Measurements from ENCODE around the gene TNXB. TPM values are rescaled to one million over a fixed set of nuclear protein-coding genes. Genes with fewer than 3 reads are reported as not detected.
A peak's percentile ranks its signal among the peaks of the same experiment; 100 is the strongest.
"Not testable (repeated sequence)": the region's sequence is repeated elsewhere in the genome, so short reads cannot be mapped to it uniquely, and the experiment has no call there.

The TNXB gene
- total RNA-seq, 1 donor from 2014 or later: 64.1 TPM

DNA sequence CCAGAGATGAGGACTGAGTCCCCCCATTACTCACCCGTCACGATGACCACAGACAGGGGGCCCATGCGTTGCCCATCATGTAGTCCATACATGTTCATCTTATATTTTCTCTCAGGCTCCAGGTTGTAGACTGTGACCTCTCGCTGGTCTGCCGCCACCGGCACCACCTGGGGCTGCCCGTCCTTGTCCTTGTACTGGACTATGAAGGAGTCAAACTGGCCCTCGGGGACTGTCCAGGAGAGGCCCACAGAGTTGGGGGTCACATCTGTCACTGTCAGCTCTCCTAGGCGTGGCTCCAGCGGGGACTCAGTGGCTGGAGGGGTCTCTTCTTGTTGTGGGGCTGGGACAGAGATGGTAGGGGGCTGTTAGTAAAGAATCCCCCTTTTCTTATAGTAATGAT is 35.5 kb downstream of the TNXB start:
- DNase-seq (no peak), ATAC-seq (no peak)
- intact Hi-C loops (cut with micrococcal nuclease): no loop called here

DNA sequence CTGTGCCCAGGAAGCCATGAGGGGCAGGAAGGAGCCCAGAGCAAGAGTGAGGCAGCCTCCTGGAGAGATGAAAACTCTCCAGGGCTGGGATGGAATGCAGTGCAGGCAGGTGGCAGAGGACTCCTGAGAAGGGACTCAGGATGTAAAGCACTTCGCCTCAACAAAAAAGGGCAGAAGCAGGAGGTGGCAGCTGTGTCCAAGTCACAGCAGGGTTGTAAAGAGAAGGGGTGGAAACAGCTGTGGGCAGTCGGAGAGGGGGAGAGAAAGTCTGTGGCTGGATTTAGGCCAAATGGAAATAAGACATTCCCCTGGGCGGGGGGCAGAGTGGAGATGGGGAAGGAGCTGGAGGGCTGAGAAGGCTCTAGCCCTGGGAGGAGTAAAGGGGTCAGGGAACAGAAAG is 36.0 kb downstream of the TNXB start:
- intact Hi-C loops (cut with micrococcal nuclease): no loop called here
- ATAC-seq (no peak), DNase-seq (no peak)

DNA sequence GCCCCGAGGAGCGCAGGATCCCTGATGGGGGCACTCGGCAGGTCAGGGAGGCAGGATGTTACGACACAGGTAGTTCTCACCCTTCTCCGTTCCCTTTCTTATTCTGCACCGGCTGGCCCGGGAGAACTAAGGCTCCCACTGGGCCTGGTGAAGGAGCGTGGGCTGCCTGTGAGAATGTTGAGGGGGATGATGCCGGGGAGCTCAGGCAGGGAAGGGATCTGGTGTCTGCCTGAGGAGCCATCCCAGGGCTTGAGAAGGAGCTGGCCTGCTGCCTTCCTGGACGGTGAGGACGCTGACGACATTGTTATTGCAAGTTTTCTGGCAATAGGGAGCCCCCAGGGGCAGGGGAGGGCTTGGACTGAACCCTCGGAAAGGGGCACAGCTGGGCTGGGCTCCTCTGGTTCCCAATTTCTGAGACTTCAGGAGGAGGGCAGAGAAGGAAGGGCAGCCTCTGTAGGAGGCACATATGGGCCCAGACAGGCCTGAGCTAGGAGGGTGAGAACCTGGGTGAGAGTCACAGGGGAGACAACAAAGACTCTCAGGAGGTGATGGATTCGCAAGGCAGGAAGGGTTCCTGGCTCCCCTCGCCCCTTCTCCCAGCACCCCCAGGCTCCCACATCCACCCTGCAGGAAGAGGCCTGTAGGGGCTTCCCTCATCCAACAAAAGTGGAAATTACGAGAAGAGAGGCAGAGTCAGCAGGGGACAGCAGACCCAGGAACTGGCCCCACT is 38.2 kb downstream of the TNXB start:
- intact Hi-C loops (cut with micrococcal nuclease): no loop called here
- ATAC-seq: peak; percentile 85
- DNase-seq: peak; percentile 85

DNA sequence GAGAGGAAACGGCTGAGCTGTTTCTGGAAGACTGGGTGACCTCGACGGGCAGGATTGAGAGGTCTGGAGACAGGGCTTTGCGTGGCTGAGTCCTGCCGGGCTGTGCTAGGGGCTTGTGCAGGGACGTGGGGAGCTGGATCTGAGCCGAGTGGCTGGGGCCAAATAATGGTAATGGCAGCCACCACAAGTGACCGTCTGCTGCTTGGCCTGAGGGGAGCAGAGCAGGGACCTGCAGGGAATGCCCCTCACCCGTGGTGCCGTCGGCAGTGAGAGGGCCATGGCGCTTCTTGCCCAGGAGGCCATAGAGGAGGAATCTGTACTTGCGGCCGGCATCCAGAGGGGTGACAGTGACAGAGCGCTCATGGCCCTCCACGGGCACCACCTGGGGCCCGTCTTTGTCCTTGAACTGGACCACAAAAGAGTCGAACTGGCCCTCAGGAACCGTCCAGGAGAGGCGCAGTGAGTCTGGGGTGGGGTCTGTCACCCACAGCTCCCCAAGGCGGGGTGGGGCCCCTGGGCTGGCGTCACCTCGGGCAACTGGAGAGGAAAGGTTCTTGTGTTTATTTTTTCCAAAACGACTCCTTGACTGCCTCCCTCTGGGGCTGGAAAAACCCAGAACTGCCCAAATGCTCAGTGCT is 39.1 kb downstream of the TNXB start:
- intact Hi-C loops (cut with micrococcal nuclease): no loop called here
- no peak for DNase-seq
- no peak for ATAC-seq

DNA sequence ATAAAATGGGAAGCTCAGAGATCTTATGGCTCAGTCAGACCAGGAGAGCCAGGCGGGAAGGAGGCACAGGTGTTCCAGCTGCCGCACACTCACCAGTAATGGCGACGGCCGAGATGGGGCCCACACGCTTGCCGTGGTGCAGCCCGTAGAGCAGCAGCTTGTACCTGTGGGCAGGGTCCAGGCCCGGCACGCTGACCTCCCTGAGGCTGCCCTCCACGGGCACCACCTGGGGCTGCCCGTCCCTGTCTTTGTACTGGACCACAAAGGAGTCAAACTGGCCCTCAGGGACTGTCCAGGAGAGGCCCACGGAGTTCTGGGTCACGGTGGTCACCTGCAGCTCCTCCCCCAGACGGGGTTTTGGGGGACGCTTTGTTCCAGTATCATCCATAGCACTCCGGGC is 39.7 kb downstream of the TNXB start:
- ATAC-seq (no peak), DNase-seq (no peak)
- intact Hi-C loops (cut with micrococcal nuclease): no loop called here

DNA sequence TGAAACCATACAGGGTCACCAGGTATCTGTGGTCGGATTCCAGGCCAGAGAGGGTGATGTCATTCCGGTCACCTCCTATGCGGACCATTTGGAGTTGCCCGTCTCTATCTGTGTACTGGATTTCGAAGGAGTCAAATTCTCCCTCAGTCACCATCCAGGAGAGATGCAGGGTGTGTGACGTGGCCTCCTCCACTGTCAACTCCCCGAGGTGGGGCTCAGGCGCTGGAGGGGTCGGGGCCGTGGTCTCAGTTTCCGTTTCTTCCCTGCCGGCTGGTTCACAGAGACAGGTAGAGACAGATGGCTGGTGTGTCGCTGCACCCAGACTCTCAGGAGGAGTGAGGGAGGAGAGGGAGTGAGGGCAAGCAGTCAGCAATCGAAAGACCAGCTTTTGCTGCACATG is 40.3 kb downstream of the TNXB start:
- intact Hi-C loops (cut with micrococcal nuclease): no loop called here
- ATAC-seq (no peak), DNase-seq (no peak)

DNA sequence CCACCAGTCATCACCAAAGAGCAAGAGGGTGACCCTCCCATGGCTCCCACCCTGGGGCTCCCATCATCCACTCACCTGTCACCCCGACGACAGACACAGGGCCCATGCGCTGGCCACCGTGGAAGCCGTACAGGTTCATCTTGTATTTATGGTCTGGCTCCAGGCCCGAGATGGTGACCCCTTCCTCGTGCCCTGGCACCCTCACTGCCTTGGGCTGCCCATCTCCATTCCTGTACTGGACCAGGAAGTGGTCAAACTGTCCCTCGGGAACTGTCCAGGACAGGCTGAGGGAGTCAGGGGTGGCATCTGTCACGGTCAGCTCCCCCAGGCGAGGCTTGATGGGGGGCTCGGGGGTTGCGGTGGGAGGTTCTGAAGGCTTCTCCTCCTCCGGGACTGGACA is 40.8 kb downstream of the TNXB start:
- intact Hi-C loops (cut with micrococcal nuclease); ATAC-seq; DNase-seq: not testable (repeated sequence)

DNA sequence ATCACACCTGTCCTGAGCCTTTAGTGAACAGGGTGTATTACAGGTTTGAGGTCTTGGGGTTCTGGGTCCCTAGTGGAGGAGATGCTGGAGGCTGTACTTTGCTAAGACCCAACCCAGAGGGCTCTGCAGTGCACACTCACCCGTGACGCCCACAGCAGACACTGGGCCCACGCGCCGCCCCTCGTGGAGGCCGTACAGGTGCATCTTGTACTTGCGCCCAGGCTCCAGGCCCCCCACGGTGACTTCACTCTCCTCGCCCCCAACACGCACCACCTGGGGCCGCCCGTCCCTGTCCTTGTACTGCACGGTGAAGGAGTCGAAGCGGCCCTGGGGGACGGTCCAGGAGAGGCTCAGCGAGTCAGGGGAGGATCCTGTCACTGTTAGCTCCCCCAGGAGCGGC is 41.6 kb downstream of the TNXB start:
- intact Hi-C loops (cut with micrococcal nuclease); DNase-seq; ATAC-seq: not testable (repeated sequence)

DNA sequence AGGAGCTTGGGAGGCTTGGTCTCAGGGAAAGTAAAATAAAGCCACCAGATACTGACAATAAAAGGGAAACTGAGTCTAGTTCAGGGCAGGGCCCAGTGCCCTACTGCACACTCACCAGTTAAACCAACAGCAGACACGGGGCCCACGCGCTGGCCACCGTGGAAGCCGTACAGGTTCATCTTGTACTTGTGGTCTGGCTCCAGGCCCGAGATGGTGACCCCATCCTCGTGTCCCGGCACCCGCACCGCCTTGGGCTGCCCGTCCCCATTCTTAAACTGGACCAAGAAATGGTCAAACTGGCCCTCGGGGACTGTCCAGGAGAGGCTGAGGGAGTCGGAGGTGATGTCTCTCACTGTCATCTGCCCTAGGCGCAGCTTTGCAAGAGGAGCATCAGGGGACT is 44.4 kb downstream of the TNXB start:
- intact Hi-C loops (cut with micrococcal nuclease): no loop called here
- ATAC-seq: no peak

DNA sequence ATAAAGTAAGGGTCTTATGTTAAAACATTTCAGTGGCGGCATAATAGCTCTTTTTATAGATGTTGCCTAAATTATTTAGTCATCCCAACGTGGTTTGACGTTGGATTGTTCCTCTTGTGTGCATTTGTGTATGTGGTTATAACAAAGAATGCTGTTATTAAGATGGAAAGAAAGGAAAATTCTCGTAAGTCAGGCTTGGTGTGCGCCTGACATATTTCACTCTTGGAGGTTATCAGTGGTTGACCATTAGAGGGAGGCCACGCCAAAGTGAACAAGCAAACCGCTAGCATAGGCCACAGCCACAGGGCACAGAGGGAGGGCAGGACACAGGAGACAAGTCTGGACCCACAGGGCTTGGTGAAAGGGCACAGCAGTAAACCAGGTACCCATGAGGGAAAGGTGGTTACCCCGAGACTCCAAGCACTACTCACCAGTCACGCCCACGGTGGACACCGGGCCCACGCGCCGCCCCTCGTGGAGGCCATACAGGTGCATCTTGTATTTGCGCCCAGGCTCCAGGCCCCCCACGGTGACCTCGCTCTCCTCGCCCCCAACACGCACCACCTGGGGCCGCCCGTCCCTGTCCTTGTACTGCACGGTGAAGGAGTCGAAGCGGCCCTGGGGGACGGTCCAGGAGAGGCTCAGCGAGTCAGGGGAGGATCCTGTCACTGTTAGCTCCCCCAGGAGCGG is 48.0 kb downstream of the TNXB start:
- intact Hi-C loops (cut with micrococcal nuclease): no loop called here
- ATAC-seq (no peak), DNase-seq (no peak)

More for the DNA sequence above, 44.4 kb downstream of the TNXB start:
- DNase-seq: no peak

DNA sequence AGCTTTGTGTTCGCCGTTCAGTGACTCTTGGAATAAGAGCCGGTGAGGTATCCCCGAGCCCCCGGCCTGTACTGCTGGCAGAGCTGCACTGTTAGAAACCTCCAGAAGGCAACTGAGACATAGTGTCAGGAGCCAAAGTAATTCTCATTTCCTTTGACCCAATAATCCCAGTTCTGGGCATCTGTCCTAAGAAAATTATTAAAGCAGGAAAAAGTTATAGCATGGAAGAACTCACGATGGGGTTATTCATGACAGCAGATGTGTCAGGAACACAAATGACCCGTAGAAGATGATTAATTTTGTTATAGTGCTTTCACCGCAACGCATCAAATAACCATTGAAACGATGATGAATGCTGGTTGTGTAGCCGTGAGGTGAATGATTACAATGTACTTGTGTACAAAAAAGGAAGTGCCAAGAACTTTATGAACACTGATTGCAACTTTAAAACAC is 50.6 kb downstream of the TNXB start:
- ATAC-seq (peak; percentile 22), DNase-seq (no peak)
- intact Hi-C loops (cut with micrococcal nuclease): no loop called here

DNA sequence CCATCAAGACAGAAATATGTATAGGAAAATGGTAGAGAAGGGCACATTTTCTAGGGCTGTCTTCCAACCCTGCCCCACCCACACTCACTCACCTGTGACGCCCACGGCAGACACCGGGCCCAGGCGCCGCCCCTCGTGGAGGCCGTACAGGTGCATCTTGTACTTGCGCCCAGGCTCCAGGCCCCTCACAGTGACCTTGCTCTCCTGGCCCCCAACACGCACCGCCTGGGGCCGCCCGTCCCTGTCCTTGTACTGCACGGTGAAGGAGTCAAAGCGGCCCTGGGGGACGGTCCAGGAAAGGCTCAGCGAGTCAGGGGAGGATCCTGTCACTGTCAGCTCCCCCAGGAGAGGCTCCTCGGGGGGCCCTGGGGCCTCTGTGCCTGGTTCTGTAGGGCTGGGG is 51.2 kb downstream of the TNXB start:
- DNase-seq: no peak
- intact Hi-C loops (cut with micrococcal nuclease): no loop called here

DNA sequence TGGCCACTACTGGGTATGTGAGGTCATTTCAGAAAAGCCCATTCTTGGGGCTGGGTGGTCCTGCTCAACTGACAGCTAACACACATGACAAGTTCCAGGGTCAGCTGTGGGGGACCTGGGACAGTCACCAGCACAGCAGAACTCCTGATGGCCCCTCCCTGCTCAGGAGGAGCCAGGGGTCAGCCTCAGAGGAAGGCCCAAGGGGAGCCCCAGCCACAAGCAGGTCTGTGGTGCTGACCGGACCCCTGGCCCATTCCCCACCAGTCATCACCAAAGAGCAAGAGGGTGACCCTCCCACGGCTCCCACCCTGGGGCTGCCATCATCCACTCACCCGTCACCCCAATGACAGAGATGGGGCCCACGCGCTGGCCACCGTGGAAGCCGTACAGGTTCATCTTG is 52.9 kb downstream of the TNXB start:
- intact Hi-C loops (cut with micrococcal nuclease): no loop called here
- DNase-seq (no peak), ATAC-seq (no peak)

More for the DNA sequence above, 51.2 kb downstream of the TNXB start:
- ATAC-seq: no peak

DNA sequence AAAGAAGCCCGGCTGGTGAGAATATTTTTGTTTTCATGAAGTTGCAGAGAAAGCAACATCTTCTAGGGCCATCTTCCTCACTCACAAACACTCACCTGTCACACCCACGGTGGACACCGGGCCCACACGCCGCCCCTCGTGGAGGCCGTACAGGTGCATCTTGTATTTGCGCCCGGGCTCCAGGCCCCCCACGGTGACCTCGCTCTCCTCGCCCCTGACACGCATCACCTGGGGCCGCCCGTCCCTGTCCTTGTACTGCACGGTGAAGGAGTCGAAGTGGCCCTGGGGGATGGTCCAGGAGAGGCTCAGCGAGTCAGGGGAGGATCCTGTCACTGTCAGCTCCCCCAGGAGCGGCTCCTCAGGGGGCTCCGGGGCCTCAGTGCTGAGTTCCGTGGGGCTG is 53.4 kb downstream of the TNXB start:
- ATAC-seq; intact Hi-C loops (cut with micrococcal nuclease): not testable (repeated sequence)

DNA sequence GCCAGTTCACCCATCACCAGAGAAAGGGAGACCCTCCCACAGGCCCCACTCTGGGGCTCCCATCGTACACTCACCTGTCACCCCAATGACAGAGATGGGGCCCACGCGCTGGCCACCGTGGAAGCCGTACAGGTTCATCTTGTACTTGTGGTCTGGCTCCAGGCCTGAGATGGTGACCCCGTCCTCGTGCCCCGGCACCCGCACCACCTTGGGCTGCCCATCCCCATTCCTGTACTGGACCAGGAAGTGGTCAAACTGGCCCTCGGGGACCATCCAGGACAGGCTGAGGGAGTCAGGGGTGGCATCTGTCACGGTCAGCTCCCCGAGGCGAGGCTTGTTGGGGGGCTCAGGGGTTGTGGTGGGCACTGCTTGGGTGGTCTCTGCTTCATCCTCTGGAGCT is 55.8 kb downstream of the TNXB start:
- intact Hi-C loops (cut with micrococcal nuclease); DNase-seq; ATAC-seq: not testable (repeated sequence)

More for the DNA sequence above, 53.4 kb downstream of the TNXB start:
- DNase-seq: not testable (repeated sequence)

DNA sequence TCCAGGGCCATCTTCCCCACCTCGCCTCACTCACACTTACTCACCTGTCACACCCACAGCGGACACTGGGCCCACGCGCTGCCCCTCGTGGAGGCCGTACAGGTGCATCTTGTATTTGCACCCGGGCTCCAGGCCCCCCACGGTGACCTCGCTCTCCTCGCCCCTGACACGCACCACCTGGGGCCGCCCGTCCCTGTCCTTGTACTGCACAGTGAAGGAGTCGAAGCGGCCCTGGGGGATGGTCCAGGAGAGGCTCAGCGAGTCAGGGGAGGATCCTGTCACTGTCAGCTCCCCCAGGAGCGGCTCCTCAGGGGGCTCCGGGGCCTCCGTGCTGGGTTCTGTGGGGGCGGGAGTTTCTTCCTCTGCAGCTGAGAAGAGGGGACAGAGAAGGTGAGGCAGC is 56.5 kb downstream of the TNXB start:
- ATAC-seq; intact Hi-C loops (cut with micrococcal nuclease); DNase-seq: not testable (repeated sequence)

DNA sequence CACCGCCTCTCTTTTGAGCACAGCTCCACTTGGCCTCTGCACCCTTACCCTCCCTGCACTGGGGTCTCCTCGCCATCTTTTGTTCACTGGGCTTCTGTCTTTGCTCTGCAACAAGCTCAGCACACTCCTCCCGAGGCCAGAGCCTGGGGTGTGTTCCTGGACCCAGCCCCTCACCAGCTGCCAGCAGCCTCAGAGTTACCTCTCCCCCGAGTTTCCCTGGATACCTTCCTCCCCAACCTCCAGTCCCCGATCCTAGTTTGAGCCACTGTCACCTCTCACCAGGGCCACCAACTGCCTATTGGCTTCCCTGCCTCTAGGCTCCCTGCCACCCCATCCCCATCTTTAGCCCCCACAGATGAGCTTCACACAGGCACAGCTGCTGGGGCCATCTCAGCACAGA is 58.6 kb downstream of the TNXB start:
- intact Hi-C loops (cut with micrococcal nuclease): no loop called here
- ATAC-seq: no peak

DNA sequence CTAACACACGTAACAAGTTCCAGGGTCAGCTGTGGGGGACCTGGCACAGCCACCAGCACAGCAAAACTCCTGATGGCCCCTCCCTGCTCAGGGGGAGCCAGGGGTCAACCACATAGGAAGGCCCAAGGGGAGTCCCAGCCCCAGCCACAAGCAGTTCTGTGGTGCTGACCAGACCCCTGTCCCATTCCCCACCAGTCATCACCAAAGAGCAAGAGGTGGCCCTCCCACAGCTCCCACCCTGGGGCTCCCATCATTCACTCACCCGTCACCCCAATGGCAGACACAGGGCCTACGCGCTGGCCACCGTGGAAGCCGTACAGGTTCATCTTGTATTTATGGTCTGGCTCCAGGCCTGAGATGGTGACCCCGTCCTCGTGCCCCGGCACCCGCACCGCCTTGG is 59.4 kb downstream of the TNXB start:
- DNase-seq; ATAC-seq; intact Hi-C loops (cut with micrococcal nuclease): not testable (repeated sequence)

More for the DNA sequence above, 58.6 kb downstream of the TNXB start:
- DNase-seq: no peak

DNA sequence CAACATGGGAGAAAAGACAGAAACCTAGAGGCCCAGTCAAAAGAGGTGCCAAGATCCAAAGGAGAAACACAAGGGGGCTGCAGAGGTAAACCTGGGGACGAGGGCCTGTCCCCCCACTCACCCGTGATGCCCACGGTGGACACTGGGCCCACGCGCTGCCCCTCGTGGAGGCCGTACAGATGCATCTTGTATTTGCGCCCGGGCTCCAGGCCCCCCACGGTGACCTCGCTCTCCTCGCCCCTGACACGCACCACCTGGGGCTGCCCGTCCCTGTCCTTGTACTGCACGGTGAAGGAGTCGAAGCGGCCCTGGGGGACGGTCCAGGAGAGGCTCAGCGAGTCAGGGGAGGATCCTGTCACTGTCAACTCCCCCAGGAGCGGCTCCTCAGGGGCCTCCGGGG is 60.0 kb downstream of the TNXB start:
- DNase-seq; intact Hi-C loops (cut with micrococcal nuclease); ATAC-seq: not testable (repeated sequence)
